NB4 (cell line): ENCODE data around the gene PPM1F.
"Not testable (repeated sequence)": the region's sequence is repeated elsewhere in the genome, so short reads cannot be mapped to it uniquely, and the experiment has no call there.

ENCODE experiments used
- CTCF ChIP-seq: IDR thresholded peaks from one replicate; pipeline ENCODE4 v1.5.1; 2012; ENCODE audit warnings: low read depth, low read length
- MAX ChIP-seq: IDR thresholded peaks from 2 replicates; pipeline ENCODE4 v1.6.1; 2011; ENCODE audit warnings: low read depth, low read length
- MYC ChIP-seq: IDR thresholded peaks from 2 replicates; pipeline ENCODE4 v1.6.1; 2011; ENCODE audit warnings: low read depth, low read length
- POLR2A ChIP-seq: IDR thresholded peaks from 2 replicates; pipeline ENCODE4 v1.6.1; 2011; ENCODE audit warnings: mild to moderate bottlenecking; ENCODE audit not compliant: insufficient read length; ENCODE audit errors: extremely low read depth

GRCh38 chr22:21939935-21940334 is 12.7 kb downstream of the PPM1F start:
- TF ChIP-seq CTCF, POLR2A, MAX, MYC: not testable (repeated sequence)
